Measurements from ENCODE around the gene RAB23. TPM values are rescaled to one million over a fixed set of nuclear protein-coding genes. Genes with fewer than 3 reads are reported as not detected.

RAB23 gene
- total and polyA plus RNA-seq, 9 of the 15 experiments (the other 6 are each of a cell fraction or from before 2014, with no cell fraction given): 3.4 to 18.0 (median 9.4) TPM

GRCh38 chr6:57221936-57222742 lies at the start of gene RAB23 (continued):
- no peak for TF ChIP-seq ZBTB12 (CRISPR knock-in tag; IDR thresholded peaks at IDR 0.05)
- TF ChIP-seq MGA (IDR thresholded peaks at IDR 0.05): no peak
- TF ChIP-seq RFX7 (CRISPR knock-in tag; IDR thresholded peaks at IDR 0.05): no peak
- TF ChIP-seq EZH2 (IDR thresholded peaks at IDR 0.05; ENCODE audit: borderline replicate concordance, low read depth, low read length): no peak
- TF ChIP-seq PHF21A (IDR thresholded peaks at IDR 0.05; ENCODE audit: borderline replicate concordance, low read depth): no peak
- TF ChIP-seq ZBTB2 (IDR thresholded peaks at IDR 0.05): peak; percentile 92

Measured in K562 (cell line).